Measurements from ENCODE around the gene CEP20.

- TF ChIP-seq CTCF (IDR thresholded peaks at IDR 0.05) (no peak), EZH2 (IDR thresholded peaks at IDR 0.05; ENCODE audit: borderline replicate concordance, insufficient read depth, low read depth, low read length, poor library complexity, severe bottlenecking) (no peak)
Observed at GRCh38 chr16:15932939-15933338, 44.5 kb upstream of the CEP20 start.

Measured in B cell (primary cell).